Glomerular endothelial cell (primary cell): Measurements from ENCODE around the gene SLC22A7. TPM values are rescaled to one million over a fixed set of nuclear protein-coding genes. Genes with fewer than 3 reads are reported as not detected.

ENCODE experiments used
- DNase-seq: peaks from one replicate; pipeline ENCODE4 v3.0.0-alpha.2; 2011; ENCODE audit warnings: low read depth, low spot score; ENCODE audit errors: extremely low read depth
- total RNA-seq: library from RNA; depleted of rRNA; stranded (reverse); fragments of >200 nt; gene quantifications from 2 replicates; pipeline ENCODE4 v1.2.3, GENCODE V29; 2015

The SLC22A7 gene
- total RNA-seq, 1 donor from 2014 or later = not detected

DNA sequence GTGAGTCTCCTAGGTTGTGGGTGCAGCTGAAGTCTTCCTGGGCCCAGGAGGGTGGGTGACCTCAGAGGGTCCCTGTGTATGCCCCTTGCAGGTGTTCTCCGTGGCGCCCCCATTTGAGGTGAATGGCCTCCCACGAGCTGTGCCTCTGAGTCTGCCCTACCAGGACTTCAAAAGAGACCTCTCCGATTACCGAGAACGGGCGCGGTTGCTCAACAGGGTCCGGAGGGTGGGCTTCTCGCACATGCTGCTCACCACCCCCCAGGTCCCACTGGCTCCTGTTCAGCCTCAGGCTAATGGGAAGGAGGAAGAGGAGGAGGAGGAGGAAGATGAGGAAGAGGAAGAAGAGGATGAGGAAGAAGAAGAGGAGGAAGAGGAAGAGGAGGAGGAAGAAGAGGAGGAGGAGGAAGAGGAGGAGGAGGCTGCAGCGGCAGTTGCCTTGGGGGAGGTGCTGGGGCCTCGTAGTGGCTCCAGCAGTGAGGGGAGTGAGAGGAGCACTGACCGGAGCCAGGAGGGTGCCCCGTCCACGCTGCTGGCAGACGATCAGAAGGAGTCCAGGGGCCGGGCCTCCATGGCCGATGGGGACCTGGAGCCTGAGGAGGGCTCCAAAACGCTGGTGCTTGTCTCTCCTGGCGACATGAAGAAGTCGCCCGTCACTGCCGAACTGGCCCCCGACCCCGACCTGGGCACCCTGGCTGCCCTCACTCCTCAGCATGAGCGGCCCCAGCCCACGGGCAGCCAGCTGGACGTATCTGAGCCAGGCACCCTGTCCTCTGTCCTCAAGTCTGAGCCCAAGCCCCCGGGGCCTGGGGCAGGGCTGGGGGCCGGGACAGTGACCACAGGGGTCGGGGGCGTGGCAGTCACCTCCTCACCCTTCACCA, 15.2 kb upstream of the SLC22A7 start:
- no peak for DNase-seq

DNA sequence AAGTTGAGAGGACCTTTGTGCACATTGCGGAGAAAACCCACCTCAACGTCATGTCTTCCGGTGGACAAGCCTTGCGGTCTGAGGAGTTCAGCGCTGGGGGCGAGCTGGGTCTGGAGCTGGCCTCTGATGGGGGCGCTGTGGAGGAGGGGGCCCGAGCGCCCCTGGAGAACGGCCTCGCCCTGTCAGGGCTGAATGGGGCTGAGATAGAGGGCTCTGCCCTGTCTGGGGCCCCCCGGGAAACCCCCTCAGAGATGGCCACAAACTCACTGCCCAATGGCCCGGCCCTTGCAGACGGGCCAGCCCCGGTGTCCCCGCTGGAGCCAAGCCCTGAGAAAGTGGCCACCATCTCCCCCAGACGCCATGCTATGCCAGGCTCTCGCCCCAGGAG, 14.6 kb upstream of the SLC22A7 start:
- no peak for DNase-seq

DNA sequence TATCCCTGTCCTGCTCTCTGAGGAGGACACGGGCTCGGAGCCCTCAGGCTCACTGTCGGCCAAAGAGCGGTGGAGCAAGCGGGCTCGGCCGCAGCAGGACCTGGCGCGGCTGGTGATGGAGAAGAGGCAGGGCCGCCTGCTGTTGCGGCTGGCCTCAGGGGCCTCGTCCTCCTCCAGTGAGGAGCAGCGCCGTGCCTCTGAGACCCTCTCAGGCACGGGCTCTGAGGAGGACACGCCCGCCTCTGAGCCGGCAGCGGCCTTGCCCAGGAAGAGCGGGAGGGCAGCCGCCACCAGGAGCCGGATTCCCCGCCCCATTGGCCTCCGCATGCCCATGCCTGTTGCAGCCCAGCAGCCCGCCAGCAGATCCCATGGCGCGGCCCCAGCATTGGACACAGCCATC, 14.2 kb upstream of the SLC22A7 start:
- DNase-seq = no peak

DNA sequence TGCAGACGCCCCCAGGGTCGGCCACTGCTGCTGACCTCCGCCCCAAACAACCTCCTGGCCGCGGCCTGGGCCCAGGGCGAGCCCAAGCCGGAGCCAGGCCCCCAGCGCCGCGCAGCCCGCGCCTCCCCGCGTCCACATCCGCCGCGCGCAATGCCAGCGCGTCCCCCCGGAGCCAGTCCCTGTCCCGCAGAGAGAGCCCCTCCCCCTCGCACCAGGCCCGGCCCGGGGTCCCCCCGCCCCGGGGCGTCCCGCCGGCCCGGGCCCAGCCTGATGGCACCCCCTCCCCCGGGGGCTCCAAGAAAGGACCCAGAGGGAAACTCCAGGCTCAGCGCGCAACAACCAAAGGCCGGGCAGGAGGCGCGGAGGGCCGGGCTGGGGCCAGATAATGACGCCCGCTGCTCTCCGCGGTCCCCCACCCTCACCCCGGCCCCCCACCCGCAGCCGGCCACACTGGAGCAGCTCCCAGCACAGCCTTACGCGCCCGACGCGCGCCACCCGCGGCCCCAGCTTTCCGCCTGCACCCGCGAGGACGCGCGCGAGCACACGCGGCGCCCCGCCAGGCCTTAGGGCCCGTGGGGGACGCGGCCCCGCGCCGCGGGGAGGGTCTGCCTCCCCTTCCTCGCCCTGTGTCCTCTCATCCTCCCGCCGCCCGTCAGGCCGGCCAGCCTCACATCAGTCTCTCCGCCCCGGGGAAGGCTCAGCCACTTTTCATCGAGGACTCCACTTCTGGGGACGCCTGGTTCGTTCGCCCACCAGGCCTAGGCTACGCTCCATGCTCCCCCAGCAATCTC, 12.9 kb upstream of the SLC22A7 start:
- no peak for DNase-seq

DNA sequence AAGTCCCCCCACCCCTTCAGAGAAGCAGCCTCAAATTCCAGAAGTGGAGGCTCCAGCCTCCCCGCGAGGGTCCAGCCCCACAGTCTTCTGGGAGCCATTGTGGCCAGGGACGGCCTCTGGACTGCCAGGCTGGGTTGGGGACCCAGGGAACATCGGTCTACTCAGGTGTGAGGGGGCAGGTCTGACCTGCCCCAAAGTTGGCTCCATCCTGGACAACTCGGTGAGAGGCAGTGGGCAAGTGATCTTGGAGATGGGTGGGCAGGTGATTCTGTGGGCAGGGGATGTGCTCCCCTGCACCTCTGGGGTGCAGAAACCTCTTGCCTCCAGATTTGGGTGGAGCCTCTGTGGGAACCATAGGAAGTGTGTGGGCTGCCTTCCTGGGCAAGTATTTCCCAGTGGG, 12.2 kb upstream of the SLC22A7 start:
- no peak for DNase-seq

DNA sequence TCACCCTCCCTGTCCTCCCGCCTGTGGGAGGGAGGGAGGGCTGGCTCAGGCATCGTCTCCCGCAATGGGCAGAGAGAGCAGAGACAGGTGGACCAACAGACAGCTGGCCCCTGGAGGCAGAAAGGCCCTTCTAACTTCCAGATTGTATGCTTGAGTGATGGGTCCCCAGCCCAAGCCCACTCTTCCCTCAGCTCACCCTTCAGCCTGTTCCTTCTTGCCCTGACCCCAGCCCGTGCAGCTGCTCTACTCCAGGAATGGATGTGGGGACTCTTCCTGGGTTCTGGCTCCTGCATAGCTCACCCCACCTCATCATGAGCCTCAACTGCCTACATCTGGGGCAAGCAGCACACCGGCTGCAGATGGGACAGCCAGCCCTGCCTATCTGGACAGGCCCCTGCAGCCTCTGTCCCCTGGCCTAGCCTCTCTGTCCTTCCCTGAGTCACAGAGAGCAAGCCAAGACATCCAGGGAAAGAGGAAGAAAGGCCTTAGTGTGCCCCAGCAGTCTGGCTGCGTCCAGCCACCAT, 11.5 kb upstream of the SLC22A7 start:
- DNase-seq = no peak

DNA sequence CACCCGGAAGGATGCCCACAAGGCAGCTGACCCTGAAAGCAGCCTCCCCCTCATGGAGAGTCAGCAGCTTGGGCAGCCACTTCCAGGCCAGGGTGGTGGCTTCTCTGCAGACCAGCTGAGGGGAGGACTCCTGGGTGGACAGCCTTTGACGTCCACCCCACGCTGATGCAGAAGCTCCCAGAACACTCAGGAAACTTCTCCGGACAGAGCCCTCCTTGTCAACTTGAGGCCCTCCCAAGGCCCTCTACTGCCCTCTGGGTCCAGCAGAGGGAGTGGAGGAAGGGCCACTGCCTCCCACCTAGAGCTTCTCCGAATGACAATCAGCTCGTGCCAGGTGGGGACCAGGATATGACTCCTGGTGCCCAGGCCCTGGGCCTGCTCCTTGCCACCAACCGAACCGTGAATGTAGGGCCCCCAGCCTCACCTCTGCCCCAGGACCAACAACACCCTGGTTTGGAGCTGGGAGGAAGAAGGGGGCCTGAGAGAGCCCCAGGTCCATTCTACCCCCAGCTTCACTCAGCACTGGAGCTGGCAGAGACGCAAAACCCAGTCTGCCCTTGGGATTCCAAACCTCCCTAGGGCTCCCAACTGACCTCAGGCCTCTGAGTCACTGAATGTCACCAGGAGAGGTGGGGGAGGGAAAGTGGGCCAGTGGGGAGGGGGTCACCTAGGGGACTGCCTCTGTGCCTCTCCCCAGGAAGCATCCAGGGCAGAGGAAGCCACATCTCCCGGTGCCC, 10.9 kb upstream of the SLC22A7 start:
- no peak for DNase-seq

DNA sequence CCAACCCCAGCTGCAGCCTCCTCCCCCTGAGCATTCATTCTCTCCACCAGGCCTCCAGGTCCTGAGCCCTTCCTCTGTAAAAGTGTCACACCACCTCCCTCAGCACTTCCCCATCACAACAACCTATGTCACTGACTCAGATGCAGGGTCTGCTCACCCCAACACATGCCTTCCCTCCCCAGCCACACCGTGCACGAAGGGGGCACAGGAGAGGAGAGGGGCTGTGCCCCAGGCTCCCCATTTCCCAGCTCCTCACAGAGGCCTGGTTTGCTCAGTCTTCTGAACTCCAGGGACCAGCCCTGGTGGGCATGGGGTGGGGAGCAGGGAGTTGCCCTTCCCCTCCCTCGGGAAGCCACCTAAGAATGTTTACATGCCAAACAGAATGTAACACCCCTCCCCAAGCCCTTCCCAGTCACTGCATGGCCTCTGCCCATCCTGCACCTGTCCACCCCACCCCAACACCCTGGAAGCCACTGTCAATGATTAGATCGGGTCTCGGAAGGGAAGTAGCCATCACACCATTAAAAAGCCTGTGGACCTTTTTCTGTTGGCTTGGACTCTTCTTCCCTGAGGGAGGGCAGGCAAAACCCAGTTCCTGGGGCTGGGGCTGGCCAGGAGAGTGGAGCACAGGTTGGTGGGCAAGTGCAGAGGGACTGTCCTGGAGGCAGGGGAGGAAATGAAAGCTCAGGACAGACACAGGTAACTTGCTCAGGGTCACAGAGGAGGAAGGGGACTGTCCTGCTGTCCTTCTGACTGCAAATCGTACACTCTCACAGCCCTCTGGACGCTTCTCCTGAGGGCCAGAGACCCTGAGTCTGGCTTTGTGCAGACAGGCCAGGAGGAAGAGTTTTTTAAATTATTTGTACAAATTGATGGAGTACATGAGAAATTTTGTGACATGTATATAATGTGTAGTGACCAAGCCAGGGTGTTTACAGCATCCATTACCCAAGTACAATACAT, 10.1 kb upstream of the SLC22A7 start:
- DNase-seq = no peak

DNA sequence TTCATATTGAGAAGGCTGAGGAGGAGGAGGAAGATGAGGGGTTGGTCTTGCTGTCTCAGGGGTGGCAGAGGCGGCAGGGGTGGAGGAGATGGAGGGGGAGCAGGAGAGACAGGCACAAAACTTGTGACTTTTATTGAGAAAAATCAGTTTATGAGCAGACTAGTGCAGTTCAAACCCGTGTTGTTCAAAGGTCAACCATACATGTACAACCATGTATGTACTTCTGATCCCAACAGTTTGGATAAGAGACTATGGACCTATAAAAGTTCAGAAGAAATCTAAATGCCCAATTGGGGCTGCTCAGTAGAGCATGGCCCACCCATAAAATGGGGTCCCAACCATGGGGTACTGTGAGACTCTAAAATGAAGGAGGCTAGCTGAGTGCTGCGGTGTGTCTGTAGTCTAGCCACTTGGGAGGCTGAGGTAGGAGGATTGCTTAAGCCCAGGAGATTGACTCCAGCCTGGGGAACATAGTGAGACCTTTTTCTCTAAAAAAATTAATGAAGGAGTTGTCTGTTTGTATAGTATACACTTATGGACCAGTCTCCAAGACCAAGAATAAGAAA, 7.6 kb upstream of the SLC22A7 start:
- no peak for DNase-seq

DNA sequence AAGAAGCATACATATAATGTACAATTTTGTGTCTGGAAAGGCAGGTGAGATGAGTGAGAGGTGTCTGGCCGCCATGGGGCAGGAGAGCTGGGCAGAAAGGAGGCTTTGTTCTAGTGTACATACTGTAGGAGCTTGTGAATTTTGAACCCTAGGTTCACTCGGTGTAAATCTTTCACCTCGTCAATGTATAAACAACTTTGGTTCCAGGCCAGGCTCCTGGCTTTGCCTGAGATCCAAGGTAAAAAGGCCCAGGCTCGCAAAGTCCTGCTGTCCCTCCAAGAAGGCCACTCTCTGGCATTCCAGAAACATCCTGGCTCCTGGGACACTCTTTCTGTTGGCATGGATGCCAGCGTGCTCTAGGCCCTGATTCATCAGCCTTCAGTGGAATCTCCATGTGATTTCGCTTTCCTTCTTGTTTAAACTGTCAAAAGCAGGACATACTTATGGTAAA, 7.1 kb upstream of the SLC22A7 start:
- no peak for DNase-seq

DNA sequence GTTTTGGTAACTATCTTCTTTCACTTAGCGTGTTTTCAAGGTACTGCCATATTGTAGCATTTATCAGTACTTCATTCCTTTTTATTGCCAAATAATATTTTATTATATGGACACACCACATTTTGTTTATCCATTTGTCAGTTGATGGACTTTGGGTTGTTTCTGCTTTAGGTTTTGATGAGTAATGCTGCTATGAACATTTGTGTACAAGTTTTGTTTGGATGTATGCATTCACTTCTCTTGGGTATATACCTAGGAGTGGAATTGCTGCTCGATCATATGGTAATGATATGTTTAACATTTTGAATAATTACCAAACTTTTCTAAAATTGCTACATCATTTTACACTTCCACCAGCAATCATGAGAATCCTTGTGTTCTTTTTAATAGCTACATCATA, 6.4 kb upstream of the SLC22A7 start:
- no peak for DNase-seq

DNA sequence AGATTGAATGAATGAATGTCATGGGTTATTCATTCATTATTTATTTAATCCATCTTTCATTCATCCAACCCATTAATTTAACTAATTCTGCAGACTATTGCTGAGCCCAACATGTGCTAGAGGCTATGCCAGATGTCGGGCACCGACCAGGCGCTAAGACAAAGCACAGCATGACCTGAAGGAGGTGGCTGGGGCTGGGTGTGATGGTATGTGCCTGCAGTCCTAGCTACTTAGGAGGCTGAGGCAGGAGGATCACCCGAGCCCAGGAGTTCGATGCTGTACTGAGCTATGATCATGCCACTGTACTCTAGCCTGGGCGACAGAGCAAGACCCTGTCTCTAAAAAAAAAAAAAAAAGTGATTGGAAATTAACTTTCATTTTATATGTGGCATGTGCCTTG, 5.7 kb upstream of the SLC22A7 start:
- no peak for DNase-seq

DNA sequence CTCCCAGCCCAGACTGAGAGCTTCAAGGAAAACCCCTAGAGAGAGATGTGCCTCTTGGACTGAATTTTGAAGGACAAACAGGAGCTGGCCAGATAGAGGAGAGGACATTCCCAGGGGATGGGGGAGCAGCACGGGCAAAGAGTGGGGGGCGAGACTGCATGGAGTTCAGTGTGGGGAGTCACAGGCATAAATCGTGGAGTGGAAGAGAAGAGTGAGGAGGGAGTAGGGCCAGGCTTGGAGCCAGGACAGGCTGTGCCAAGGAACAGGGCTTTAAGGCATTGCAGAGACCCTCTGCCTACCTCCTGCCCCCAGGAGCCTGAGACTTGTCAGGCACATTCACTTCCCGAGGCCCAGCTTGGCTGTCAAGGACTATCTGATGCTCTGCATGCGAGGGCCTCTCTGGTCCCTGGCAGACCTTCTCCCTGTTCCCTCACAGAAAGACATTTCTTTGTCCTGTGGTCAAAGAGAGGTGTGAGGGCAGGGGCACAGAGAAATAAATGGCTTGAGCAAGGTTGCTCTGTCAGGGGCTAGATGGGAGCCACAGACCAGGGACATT, 5.2 kb upstream of the SLC22A7 start:
- no peak for DNase-seq

DNA sequence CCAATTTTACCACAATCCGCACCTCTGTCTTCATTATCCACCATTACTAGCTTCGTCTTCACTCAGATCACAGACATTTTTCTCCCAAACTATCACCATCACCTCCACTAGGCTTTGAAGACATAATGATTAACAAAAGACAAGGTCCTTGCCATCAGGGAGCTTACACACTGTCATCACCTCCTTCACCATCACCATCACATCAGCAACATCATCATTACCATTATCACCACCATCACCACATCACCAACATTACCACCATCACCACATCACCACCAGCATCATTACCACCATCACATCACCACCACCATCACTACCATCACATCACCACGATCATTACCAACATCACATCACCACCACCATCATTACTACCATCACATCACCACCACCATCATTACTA, 4.4 kb upstream of the SLC22A7 start:
- no peak for DNase-seq

DNA sequence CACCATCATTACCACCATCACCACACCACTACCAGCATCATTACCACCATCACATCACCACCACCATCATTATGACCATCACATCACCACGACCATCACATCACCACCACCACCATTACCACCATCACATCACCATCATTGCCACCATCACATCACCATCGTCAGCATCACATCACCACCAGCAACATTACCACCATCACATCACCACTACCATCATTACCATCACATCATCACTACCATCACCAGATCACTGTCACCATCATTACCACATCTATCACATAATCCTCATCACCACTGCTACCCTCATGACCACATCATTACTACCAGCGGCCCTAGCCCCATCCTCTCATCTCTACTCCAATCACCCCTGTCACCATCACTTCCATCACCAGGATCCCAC, 3.5 kb upstream of the SLC22A7 start:
- DNase-seq = no peak

DNA sequence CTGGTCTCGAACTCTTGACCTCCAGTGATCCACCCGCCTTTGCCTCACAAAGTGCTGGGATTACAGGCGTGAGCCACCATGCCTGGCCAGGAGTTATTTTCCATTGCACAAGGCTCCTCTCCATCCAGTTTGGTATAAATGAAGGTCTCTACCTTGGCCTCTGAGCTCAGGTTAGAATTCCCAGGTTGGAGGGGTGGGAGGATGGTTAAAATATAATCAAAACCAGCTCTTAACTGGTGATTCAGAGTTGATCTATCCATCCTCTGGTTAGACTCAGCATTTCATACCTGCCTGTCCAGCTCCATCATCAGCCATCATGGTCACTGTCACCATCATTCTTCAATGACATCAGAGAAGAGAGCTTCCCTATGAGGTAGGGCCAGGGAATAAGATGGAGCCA, 2.6 kb upstream of the SLC22A7 start:
- DNase-seq = no peak

DNA sequence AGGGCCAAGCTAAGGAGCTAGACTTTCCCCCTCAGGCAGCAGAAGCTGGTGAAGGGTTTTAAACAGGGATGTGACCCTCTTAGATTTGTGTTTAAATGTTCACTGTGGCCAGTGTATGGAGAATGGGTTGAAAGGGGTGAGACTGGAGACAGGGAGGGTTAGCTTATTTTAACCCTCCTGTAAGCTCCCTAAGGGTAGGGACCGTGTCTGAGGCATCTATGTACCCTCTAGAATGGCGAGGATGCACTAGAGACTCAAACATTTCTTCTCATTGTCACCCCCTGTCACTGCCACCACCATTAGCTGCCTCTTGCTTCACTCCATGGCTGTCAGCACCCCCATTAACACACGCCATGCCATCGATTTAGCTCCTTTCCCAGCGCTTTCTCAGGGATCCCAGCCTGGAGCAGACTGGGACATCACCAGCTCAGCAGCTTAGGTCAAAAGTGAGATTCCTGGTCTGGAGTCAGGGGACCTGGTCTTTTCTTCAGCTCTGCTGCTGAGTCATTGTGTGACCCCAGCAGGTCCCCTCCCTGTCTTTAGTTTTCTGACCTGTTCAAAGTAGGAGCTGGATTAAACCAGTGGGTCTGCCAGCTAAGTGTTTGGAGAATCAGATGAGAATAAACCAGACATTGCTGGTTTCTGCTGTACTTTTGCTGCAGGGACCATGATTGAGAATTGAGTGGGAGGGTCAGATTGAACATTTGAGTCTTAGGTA, 1.1 kb upstream of the SLC22A7 start:
- DNase-seq = no peak

DNA sequence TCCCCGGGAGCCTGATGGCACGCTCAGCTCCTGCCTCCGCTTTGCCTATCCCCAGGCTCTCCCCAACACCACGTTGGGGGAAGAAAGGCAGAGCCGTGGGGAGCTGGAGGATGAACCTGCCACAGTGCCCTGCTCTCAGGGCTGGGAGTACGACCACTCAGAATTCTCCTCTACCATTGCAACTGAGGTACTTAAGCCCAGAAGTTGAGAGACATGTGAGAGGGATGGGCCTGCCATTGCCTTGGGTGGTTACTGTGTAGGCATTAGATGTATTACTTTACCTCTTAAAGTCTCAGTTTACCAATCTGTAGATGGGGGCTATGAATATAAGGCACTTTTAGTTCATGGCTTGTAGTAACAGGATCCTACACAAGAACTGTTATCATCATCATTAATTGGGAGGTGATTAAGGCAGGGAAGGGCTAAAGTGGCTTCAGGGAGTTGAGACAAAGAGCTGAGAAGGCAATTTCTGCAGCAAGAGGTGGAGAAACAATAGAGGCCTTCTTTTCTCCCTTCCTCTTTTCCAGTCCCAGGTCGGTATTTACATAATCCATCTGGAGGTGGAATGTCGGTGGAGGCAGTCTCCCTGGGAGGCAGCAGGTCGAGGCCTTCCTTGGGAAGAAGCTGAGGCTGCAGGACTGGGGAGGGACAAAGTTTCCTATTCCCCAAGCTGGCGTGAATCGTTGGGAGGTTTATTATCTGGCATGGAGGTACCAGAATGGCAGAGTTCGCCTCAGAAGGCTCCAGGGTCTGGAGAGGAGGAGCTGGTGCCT, 691 bp downstream of the SLC22A7 start:
- DNase-seq = no peak
